Activated CD8-positive, alpha-beta memory T cell treated with anti-CD3 and anti-CD28 coated beads for 48 hours (primary cell): ENCODE measurements around the gene KCNT1.
"Not testable (repeated sequence)": the region's sequence is repeated elsewhere in the genome, so short reads cannot be mapped to it uniquely, and the experiment has no call there.

Source experiments
- DNase-seq, 3 experiments: peaks; one replicate each; pipeline ENCODE4 v3.0.0-alpha.2; 2020; ENCODE audit warnings: low read depth in 2 of 3, low spot score in 2 of 3

KCNT1 gene

GRCh38 chr9:135672786-135673185 lies 29.2 kb upstream of the KCNT1 start:
- DNase-seq, result not testable (repeated sequence)

GRCh38 chr9:135673941-135674340 lies 28.0 kb upstream of the KCNT1 start:
- DNase-seq, result no peak

GRCh38 chr9:135674977-135675376 lies 27.0 kb upstream of the KCNT1 start:
- DNase-seq, result no peak

GRCh38 chr9:135676891-135677290 lies 25.1 kb upstream of the KCNT1 start:
- DNase-seq, result no peak

- DNase-seq, result no peak
Observed at GRCh38 chr9:135677641-135678168, 24.3 kb upstream of the KCNT1 start.

- no peak for DNase-seq
Observed at GRCh38 chr9:135678236-135679017, 23.6 kb upstream of the KCNT1 start.

- no peak for DNase-seq
Observed at GRCh38 chr9:135680056-135680455, 21.9 kb upstream of the KCNT1 start.

- DNase-seq, result no peak
Observed at GRCh38 chr9:135681161-135681560, 20.8 kb upstream of the KCNT1 start.

GRCh38 chr9:135683401-135684034 lies 18.5 kb upstream of the KCNT1 start:
- no peak for DNase-seq

- DNase-seq, result no peak
Observed at GRCh38 chr9:135684691-135685090, 17.3 kb upstream of the KCNT1 start.

- DNase-seq, result no peak
Observed at GRCh38 chr9:135687216-135687615, 14.8 kb upstream of the KCNT1 start.

GRCh38 chr9:135689011-135689410 lies 13.0 kb upstream of the KCNT1 start:
- no peak for DNase-seq

- no peak for DNase-seq
Observed at GRCh38 chr9:135690836-135691570, 11.0 kb upstream of the KCNT1 start.

GRCh38 chr9:135692410-135692809 lies 9.6 kb upstream of the KCNT1 start:
- DNase-seq, result no peak

- no peak for DNase-seq
Observed at GRCh38 chr9:135693265-135693664, 8.7 kb upstream of the KCNT1 start.

GRCh38 chr9:135693771-135694170 lies 8.2 kb upstream of the KCNT1 start:
- DNase-seq, result no peak

GRCh38 chr9:135694414-135694813 lies 7.6 kb upstream of the KCNT1 start:
- no peak for DNase-seq

- no peak for DNase-seq
Observed at GRCh38 chr9:135695036-135695435, 6.9 kb upstream of the KCNT1 start.

- no peak for DNase-seq
Observed at GRCh38 chr9:135695642-135696041, 6.3 kb upstream of the KCNT1 start.

- DNase-seq, result no peak
Observed at GRCh38 chr9:135696446-135696845, 5.5 kb upstream of the KCNT1 start.

GRCh38 chr9:135697226-135697625 lies 4.8 kb upstream of the KCNT1 start:
- DNase-seq, result no peak

GRCh38 chr9:135698236-135698635 lies 3.7 kb upstream of the KCNT1 start:
- no peak for DNase-seq
